Thymus (tissue), 14 donors: ENCODE data around the gene GSTA3. TPM values are rescaled to one million over a fixed set of nuclear protein-coding genes. Genes with fewer than 3 reads are reported as not detected.
"Not testable (repeated sequence)": the region's sequence is repeated elsewhere in the genome, so short reads cannot be mapped to it uniquely, and the experiment has no call there.

Experiments used
- DNase-seq, 9 donors: peaks; one replicate each; pipeline ENCODE4 v3.0.0-alpha.2; 2013; ENCODE audit warnings: low spot score in 9 of 9, low read depth in 6 of 9, missing footprints in 1 of 9
- H3K27ac ChIP-seq, 2 donors: one replicate each; pipeline ENCODE4 v1.5.1; 2013; ENCODE audit warnings: control low read depth in 1 of 2, low read depth in 1 of 2, low read length in 1 of 2, mild to moderate bottlenecking in 1 of 2, moderate library complexity in 1 of 2
- H3K27me3 ChIP-seq, 2 donors: one replicate each; pipeline ENCODE4 v1.5.1; 2013; ENCODE audit warnings: low read length in 1 of 2; ENCODE audit not compliant: control insufficient read depth in 2 of 2, insufficient read depth in 1 of 2
- H3K36me3 ChIP-seq, 2 donors: one replicate each; pipeline ENCODE4 v1.5.1; 2013; ENCODE audit warnings: low read length in 1 of 2, mild to moderate bottlenecking in 1 of 2, moderate library complexity in 1 of 2; ENCODE audit not compliant: control insufficient read depth in 2 of 2, insufficient read depth in 2 of 2
- H3K4me1 ChIP-seq, 2 donors: one replicate each; pipeline ENCODE4 v1.5.1; 2013; ENCODE audit warnings: low read length in 2 of 2; ENCODE audit not compliant: control insufficient read depth in 2 of 2, insufficient read depth in 2 of 2
- H3K4me3 ChIP-seq, 2 donors: one replicate each; pipeline ENCODE4 v1.5.1; 2013; ENCODE audit warnings: low read length in 2 of 2, control low read depth in 1 of 2, mild to moderate bottlenecking in 1 of 2
- H3K9me3 ChIP-seq, 2 donors: one replicate each; pipeline ENCODE4 v1.5.1; 2013; ENCODE audit warnings: low read length in 1 of 2, mild to moderate bottlenecking in 1 of 2; ENCODE audit not compliant: control insufficient read depth in 2 of 2, insufficient read depth in 1 of 2
- WGBS: extraction: QIAGEN DNeasy Blood & Tissue Kit; methylation state at CpG from one replicate; pipeline ENCODE4 v1.1.7; 2013; 5-methylcytosine and 5-hydroxymethylcytosine counted together
- long read RNA-seq, 10 donors: transcript quantifications; one replicate each; lab custom pipeline, GENCODE V29; 2026
- polyA plus RNA-seq: library from polyadenylated mRNA; stranded (reverse); fragments of 200-250 nt; gene quantifications from one replicate; pipeline ENCODE4 v1.2.3, GENCODE V29; 2013
- total RNA-seq: library from RNA; stranded (reverse); fragments of 120-200 nt; gene quantifications from one replicate; pipeline ENCODE4 v1.2.4, GENCODE V29; 2013
- donor health status: healthy.

The GSTA3 gene
- not detected for total RNA-seq
- polyA plus RNA-seq: not detected
- long read RNA-seq, donor 1: 0 reads
- long read RNA-seq, donor 2: 0 reads
- long read RNA-seq, donor 3: 0 reads
- long read RNA-seq, donor 4: 0 reads
- long read RNA-seq, donor 5: 0 reads
- long read RNA-seq, donor 6: 0 reads
- long read RNA-seq, donor 7: 0 reads
- long read RNA-seq, donor 8: 0 reads
- long read RNA-seq, donor 9: 0 reads
- long read RNA-seq, donor 10: 0 reads

DNA sequence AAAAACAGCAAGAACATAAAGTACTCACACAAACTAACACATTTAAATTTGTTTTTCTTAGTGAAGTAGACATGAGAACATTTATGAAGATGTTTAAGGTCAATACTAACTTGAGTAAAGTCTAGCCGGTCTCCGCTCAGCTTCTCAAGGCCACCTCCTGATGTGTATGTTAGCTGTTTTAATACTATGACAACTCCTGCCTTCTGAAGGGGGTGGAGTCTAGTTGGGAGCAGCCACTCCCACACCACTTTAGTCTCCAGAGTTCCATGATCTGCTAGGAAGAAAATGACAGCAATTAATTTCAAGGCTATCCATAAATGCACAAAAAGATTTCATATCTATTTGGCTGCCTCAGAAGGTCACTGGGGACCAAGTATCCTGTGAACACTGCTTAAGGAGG is at the start of gene GSTA3:
Gene GSTA3, minus strand, starts transcription at position 168 of the 400 bp plus-strand sequence. CDS start 3,864 bp downstream, outside the sequence.
- H3K4me3 ChIP-seq: no peak within 1 kb of the TSS
- 72% methylated on average over 2 of the region's 2 CpGs for WGBS
- H3K9me3 ChIP-seq: no peaks in the 10 kb centered on the region
- no peak for DNase-seq
- no peaks in the 10 kb centered on the region for H3K36me3 ChIP-seq
- no peaks in the 10 kb centered on the region for H3K27me3 ChIP-seq
- no peaks in the 10 kb centered on the region for H3K4me1 ChIP-seq
- no peak within 1 kb of the TSS for H3K27ac ChIP-seq

DNA sequence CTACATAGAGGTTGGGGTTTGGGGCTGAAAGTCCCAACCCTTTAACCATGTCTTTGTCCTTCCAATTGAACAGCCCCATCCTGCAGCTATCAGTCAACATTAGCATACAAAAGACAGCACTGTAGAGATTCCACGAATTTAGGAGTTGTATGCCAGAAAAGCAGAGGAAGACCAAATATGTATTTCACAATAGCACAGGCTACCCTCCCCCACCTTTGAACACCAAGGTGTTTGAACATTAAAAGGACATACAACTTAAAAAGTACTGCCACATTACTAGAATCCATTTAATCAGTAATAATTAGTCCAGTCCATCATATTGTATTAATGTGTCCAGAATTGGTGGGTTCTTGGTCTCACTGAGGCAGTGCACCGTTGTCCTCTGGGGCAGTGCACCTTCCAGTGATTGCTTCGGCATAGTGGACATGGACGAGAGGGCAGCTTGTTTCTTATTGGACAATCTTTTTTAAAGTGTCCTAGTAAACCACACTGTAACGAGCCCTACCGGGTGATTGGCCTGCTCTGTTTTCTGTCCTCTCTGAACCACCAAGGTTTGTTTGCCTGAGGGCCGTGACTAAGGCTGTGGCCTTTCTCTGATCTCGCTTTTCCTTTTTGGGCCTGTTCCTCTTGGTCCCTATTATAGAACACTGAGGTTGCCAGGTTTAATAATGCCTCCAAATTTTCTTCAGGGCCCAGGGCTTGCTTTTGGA is 49.2 kb upstream of the GSTA3 start:
- H3K36me3 ChIP-seq: no peaks in the 10 kb centered on the region
- no peak overlapping the region for H3K4me3 ChIP-seq
- H3K27me3 ChIP-seq: peaks cover 0 to 5% of the 10 kb centered on the region in 2 donors
- no peak for DNase-seq
- H3K9me3 ChIP-seq: no peaks in the 10 kb centered on the region
- H3K27ac ChIP-seq: no peak overlapping the region
- 83% methylated on average over 8 of the region's 8 CpGs for WGBS
- H3K4me1 ChIP-seq: no peaks in the 10 kb centered on the region

GRCh38 chr6:52955871-52956270 is 46.4 kb upstream of the GSTA3 start:
- Histone ChIP-seq H3K36me3 (no peaks in the 10 kb centered on the region), H3K4me1 (no peaks in the 10 kb centered on the region), H3K9me3 (no peaks in the 10 kb centered on the region), H3K4me3 (no peak overlapping the region), H3K27ac (no peak overlapping the region), H3K27me3 (peaks cover 0 to 2% of the 10 kb centered on the region in 2 donors)
- 96% methylated on average over 7 of the region's 7 CpGs for WGBS
- no peak for DNase-seq

- H3K27me3 ChIP-seq: peaks cover 0 to 2% of the 10 kb centered on the region in 2 donors
- no peak overlapping the region for H3K27ac ChIP-seq
- no peaks in the 10 kb centered on the region for H3K4me1 ChIP-seq
- H3K9me3 ChIP-seq: no peaks in the 10 kb centered on the region
- DNase-seq: no peak
- H3K4me3 ChIP-seq: no peak overlapping the region
- 83% methylated on average over 6 of the region's 6 CpGs for WGBS
- no peaks in the 10 kb centered on the region for H3K36me3 ChIP-seq
Observed at GRCh38 chr6:52953911-52954839, 44.7 kb upstream of the GSTA3 start.

GRCh38 chr6:52946306-52946705 is 36.8 kb upstream of the GSTA3 start:
- WGBS: 3% methylated on average over 5 of the region's 5 CpGs

GRCh38 chr6:52942821-52943220 is 33.3 kb upstream of the GSTA3 start:
- H3K9me3 ChIP-seq, H3K36me3 ChIP-seq, H3K27me3 ChIP-seq, H3K4me1 ChIP-seq, H3K27ac ChIP-seq, H3K4me3 ChIP-seq, DNase-seq: not testable (repeated sequence)
- WGBS: 95% methylated on average over 10 of the region's 10 CpGs

More at GRCh38 chr6:52946306-52946705, 36.8 kb upstream of the GSTA3 start:
- Histone ChIP-seq H3K27ac (no peak overlapping the region), H3K27me3 (no peaks in the 10 kb centered on the region), H3K36me3 (no peaks in the 10 kb centered on the region), H3K9me3 (no peaks in the 10 kb centered on the region), H3K4me3 (no peak overlapping the region), H3K4me1 (peaks cover 3 to 7% of the 10 kb centered on the region in 2 donors)
- DNase-seq: peak in 8 of 9 donors; percentile 4 to 59 (median 24)

GRCh38 chr6:52942221-52942620 is 32.7 kb upstream of the GSTA3 start:
- 81% methylated on average over 4 of the region's 4 CpGs for WGBS

DNA sequence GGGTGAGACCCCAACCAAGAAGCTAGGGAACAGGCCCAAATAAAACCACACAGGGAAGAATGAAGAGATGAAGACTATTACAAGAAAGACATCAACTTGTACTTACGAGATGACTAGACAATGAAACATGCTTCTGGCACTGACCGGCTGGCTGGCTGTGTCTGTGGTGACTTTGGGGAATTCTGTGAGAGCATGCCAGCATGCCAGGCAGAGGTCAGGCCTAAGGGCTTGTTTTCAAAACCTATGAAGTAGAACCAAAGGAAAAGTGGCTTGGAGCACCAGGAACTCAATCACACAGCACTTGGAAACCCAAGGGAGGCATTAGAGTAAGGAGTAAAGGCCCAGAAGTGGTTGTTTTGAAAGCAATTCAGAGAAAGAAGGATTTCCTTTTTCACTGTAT is 28.4 kb upstream of the GSTA3 start:
- no peak overlapping the region for H3K27ac ChIP-seq
- no peaks in the 10 kb centered on the region for H3K36me3 ChIP-seq
- H3K4me1 ChIP-seq: no peaks in the 10 kb centered on the region
- H3K9me3 ChIP-seq: no peaks in the 10 kb centered on the region
- no peaks in the 10 kb centered on the region for H3K27me3 ChIP-seq
- WGBS: 95% methylated on average over 2 of the region's 2 CpGs
- no peak for DNase-seq
- H3K4me3 ChIP-seq: no peak overlapping the region

More at GRCh38 chr6:52942221-52942620, 32.7 kb upstream of the GSTA3 start:
- no peak for DNase-seq
- Histone ChIP-seq H3K27ac (no peak overlapping the region), H3K9me3 (no peaks in the 10 kb centered on the region), H3K4me3 (no peak overlapping the region), H3K4me1 (peaks cover 3 to 7% of the 10 kb centered on the region in 2 donors), H3K36me3 (no peaks in the 10 kb centered on the region), H3K27me3 (no peaks in the 10 kb centered on the region)

DNA sequence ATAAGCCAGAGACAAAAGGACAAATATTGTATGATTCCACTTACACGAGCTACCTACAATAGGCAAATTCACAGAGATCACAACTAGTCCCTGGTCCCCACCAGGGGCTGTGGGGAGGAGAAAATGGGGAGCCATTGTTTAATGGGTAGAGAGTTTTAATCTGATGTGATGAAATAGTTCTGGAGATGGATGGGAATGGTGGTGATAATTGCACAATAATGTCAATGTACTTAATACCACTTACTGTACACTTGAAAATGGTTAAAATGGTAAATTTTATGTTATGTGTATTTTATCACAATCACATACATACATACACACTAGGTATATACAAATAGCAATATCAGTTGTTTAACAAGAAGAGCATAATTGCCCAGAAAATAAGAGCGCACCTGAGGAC is 24.3 kb upstream of the GSTA3 start:
- H3K27ac ChIP-seq: no peak overlapping the region
- no peak for DNase-seq
- H3K27me3 ChIP-seq: no peaks in the 10 kb centered on the region
- no peaks in the 10 kb centered on the region for H3K36me3 ChIP-seq
- WGBS: 95% methylated on average over 2 of the region's 2 CpGs
- H3K9me3 ChIP-seq: no peaks in the 10 kb centered on the region
- H3K4me3 ChIP-seq: no peak overlapping the region
- no peaks in the 10 kb centered on the region for H3K4me1 ChIP-seq
